ENCODE data around the gene TIFAB.

TIFAB gene

DNA sequence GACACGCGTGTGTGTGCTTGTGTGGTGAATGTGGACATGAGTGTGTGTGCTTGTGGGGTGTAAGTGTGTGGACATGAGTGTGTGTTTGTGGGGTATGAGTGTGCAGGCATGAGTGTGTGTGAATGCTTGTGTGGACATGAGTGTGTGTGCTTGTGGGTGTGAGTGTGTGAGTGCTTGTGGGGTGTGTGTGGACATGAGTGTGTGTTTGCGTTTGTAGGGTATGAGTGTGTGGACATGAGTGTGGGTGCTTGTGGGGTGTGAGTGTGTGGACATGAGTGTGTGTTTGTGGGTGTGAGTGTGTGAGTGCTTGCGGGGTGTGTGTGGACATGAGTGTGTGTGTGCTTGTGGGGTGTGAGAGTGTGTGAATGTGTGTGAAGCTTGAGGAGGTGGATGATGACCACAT is 29.8 kb upstream of the TIFAB start:
- TF ChIP-seq, protein P1, sequence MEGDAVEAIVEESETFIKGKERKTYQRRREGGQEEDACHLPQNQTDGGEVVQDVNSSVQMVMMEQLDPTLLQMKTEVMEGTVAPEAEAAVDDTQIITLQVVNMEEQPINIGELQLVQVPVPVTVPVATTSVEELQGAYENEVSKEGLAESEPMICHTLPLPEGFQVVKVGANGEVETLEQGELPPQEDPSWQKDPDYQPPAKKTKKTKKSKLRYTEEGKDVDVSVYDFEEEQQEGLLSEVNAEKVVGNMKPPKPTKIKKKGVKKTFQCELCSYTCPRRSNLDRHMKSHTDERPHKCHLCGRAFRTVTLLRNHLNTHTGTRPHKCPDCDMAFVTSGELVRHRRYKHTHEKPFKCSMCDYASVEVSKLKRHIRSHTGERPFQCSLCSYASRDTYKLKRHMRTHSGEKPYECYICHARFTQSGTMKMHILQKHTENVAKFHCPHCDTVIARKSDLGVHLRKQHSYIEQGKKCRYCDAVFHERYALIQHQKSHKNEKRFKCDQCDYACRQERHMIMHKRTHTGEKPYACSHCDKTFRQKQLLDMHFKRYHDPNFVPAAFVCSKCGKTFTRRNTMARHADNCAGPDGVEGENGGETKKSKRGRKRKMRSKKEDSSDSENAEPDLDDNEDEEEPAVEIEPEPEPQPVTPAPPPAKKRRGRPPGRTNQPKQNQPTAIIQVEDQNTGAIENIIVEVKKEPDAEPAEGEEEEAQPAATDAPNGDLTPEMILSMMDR (IDR thresholded peaks at IDR 0.05; ENCODE audit: extremely low read depth, insufficient read depth, missing control alignments): no peak
- in situ Hi-C loops (cut with MboI; ENCODE audit: low pct_unique_long_range_greater_than_20kb, low sequenced_read_pairs, unreplicated experiment): no loop called here
- no peak for DNase-seq (ENCODE audit: low spot score)

DNA sequence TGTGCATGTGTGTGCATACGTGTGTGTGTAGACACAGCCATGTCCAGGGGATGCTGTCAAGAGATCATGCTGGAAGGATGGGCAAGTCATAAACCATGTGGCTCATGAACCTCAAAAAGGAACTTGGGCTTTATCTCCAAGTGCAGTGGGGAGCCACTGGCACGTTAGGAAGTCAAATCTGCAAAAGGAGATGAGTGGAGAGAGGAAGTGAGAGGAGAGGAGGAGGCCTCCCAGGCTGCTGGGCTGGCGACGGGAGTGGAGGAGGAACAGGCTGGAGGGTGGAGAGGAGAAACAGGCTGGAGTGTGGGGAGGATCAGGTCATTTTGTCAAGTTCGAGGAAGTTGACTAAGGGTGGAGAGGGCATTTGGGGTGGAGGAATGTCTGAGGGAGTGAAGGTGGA is 29.2 kb upstream of the TIFAB start:
- TF ChIP-seq, protein P1 (IDR thresholded peaks at IDR 0.05; ENCODE audit: extremely low read depth, insufficient read depth, missing control alignments): no peak
- no peak for DNase-seq (ENCODE audit: low spot score)

DNA sequence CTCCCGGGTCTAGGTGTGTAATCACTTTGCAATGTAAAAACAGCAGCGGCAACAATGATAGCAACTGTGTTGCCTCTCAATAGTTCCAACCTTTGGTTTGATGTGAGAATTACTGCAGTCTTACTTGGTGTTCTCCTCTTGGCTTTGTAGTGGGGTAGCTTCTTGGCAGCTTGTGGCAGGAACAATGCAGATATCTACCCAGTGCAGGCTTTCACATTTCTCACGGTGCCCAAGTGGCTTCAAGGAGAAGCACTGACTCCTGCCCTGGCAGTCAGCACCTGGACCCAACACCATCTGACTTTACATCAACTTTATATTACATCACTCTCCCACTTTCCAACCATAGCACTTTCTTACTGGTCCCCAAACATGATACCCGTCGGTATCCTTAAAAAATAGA is 28.4 kb upstream of the TIFAB start:
- TF ChIP-seq, protein P1 (IDR thresholded peaks at IDR 0.05; ENCODE audit: extremely low read depth, insufficient read depth, missing control alignments): no peak
- in situ Hi-C loops (cut with MboI; ENCODE audit: low pct_unique_long_range_greater_than_20kb, low sequenced_read_pairs, unreplicated experiment): no loop called here

More for the DNA sequence above, 29.2 kb upstream of the TIFAB start:
- in situ Hi-C loops (cut with MboI; ENCODE audit: low pct_unique_long_range_greater_than_20kb, low sequenced_read_pairs, unreplicated experiment): no loop called here

DNA sequence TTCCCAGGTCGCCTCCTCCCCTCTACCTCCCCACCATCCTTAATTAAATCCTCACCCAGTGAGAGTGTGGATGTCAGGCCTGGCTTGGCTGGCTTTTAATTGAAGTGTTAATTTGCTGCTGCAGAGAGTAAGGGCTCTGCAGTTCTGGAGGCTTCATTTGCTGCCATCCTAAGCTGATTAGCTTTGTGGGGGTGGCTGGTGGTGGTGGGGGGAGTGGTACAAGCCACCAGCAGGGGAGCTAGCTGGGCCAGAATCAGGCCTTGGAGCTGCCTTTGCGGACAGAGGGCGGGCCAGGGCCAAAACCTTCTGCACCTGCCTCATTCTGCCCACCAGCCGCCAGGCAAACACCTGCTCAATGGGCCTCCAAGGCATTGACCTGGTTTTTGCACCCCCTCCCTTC is 26.8 kb upstream of the TIFAB start:
- in situ Hi-C loops (cut with MboI; ENCODE audit: low pct_unique_long_range_greater_than_20kb, low sequenced_read_pairs, unreplicated experiment): no loop called here
- no peak for DNase-seq (ENCODE audit: low spot score)
- TF ChIP-seq, protein P1 (IDR thresholded peaks at IDR 0.05; ENCODE audit: extremely low read depth, insufficient read depth, missing control alignments): no peak

More for the DNA sequence above, 28.4 kb upstream of the TIFAB start:
- no peak for DNase-seq (ENCODE audit: low spot score)

DNA sequence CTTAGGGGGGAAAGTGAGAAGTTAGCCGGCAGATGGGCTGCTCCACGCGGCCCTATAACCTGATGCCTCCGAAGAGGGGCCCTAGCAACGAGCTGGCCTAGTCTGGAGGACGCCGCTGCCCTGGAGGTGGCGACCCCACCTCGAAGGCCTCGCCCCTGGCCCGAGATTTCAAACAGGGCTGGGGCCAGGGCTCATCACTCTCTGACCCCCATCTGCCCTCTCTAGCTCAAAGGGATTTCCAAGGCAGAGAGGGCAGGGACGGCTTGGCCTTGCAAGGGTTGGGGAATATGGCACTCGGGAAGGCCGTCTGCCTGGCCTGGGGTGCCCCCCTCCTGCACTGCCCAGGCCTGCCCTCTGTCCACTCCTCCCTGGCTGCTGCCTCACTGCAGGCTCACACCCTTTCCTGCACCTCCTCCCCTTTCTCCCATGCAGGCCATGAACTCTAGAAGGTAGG is 25.5 kb upstream of the TIFAB start:
- TF ChIP-seq, protein P1 (IDR thresholded peaks at IDR 0.05; ENCODE audit: extremely low read depth, insufficient read depth, missing control alignments): no peak
- DNase-seq (ENCODE audit: low spot score): no peak
- in situ Hi-C loops (cut with MboI; ENCODE audit: low pct_unique_long_range_greater_than_20kb, low sequenced_read_pairs, unreplicated experiment): no loop called here

DNA sequence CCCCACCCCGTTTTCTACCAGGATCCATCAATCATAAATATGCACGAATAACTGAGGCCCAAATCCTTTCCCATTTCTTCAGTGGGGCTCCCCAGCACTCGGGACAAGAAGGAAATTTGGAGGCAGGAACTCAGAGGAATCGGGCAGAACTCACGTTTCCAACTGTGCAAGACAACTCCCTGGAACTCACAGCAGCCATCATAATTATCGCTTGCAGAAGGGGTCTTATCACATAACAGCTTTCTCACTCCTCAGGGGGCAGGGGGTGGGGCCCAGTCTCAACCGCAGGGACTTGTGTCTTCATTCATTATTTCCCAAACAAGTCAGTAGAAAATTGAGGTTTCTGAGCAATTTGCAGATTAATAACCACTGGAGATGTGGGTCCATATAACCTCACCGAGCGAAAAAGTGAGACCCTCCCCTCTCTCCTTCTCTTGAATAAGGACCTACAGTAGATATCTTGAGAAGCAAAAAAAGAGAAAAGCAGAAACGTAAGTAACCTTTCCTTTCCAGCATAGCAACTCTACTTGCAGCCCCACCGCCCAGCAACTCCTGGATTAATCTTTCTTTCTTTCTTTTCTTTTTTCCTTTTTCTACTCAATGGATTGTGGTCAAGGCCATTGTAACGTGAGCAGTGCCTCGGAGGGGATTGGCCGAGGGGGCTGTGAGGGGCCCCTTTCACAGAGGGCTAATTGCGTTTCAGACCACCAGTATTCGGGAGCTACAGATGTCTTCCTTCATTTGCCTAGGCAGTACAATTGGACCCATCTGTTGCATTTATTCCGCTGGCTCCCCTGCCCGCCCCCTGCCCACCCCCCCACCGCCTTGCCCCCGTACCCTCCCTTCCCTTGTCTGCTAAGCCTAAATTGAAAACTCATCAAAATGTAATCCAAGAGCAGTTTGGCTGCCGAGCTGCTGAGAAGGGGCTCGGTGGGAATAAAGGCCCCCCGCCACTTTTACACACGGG is 24.7 kb upstream of the TIFAB start:
- in situ Hi-C loops (cut with MboI; ENCODE audit: low pct_unique_long_range_greater_than_20kb, low sequenced_read_pairs, unreplicated experiment): no loop called here
- DNase-seq (ENCODE audit: low spot score): no peak
- TF ChIP-seq, protein P1 (IDR thresholded peaks at IDR 0.05; ENCODE audit: extremely low read depth, insufficient read depth, missing control alignments): no peak

All from GM13977 (cell line).